SKM-1 treated with dmso at 0.1 percent for 144 hours (cell line): Measurements from ENCODE around the gene ACOXL.

ENCODE experiments used
- DNase-seq: peaks from one replicate; lab custom pipeline; 2025; ENCODE audit not compliant: unreplicated experiment; lab: John Stamatoyannopoulos, UW

Gene ACOXL

GRCh38 chr2:110904779-110905148, 172.4 kb downstream of the ACOXL start:
- DNase-seq: no peak

- DNase-seq: no peak
Observed at GRCh38 chr2:110905217-110905616, 172.8 kb downstream of the ACOXL start.

DNA sequence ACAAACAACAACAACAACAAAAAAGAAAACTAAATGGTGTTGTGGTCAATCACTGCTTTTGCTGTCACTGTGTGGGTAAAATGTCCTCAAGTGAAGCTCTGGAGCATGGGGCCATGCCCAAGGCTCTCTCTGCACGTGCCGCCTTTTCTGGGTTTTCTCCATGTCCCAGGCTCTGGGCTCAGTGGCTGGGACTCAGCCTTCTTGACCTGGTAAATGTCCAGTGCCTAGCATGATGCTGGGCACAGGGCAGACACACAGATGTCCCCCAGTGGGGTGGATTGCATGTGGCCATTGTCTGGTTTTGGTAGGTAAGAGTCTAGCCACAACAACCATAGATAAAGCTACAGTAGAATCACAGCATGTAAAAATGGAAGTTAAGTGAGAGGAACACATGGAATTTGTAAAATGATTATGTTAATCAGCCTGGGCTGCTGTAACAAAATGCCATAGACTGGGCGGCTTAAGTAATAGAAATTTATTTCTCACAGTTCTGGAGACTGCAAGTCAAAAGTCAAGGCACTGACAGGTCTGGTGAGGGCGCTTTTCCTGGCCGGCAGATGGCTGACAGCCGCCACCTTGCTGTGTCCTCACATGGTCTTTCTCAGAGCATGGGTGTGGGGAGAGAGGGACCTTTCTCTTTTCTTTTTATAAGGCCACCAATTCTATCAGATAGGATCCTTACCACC, 174.4 kb downstream of the ACOXL start:
- DNase-seq: no peak

GRCh38 chr2:110909501-110909900, 177.1 kb downstream of the ACOXL start:
- DNase-seq: no peak

DNA sequence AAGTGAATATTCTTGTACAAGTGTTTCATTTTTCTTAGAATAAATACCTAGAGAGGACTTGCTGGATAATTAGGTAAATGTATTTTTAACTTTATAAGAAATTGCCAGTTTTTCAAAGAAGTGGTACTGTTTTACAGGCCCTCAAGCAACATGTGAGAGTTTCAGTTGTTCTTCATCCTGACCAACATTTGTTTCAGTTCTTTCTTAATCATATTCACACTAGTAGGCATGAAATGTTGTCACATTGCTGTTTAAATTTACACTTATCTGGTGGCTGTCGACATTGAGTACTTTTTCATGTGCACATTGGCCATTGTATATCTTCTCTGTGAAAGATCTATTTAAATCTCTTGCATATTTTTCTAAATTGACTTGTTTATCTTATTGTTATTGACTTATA, 178.1 kb downstream of the ACOXL start:
- DNase-seq: no peak

GRCh38 chr2:110919738-110920137, 187.4 kb downstream of the ACOXL start:
- no peak for DNase-seq

- DNase-seq: no peak
Observed at GRCh38 chr2:110925479-110925878, 193.1 kb downstream of the ACOXL start.

DNA sequence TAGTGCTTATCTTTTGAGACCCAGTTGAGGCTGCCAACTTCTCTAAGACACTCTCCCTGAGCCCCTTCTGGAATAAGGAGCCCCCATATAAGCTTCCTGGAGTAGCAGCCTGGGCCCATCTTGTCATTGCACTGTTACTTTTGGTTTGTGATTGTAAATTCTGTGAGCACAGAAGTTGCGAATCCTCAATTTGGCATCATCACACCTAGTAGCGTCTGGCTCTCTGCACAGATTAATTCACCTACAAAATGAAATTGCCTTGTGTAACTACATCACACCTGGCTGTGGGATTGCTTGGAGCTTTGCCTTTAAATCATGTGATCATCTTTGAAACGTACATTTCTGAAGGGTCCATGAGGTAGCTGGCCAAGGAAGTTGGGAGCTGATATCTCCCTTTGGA, 195.2 kb downstream of the ACOXL start:
- no peak for DNase-seq

DNA sequence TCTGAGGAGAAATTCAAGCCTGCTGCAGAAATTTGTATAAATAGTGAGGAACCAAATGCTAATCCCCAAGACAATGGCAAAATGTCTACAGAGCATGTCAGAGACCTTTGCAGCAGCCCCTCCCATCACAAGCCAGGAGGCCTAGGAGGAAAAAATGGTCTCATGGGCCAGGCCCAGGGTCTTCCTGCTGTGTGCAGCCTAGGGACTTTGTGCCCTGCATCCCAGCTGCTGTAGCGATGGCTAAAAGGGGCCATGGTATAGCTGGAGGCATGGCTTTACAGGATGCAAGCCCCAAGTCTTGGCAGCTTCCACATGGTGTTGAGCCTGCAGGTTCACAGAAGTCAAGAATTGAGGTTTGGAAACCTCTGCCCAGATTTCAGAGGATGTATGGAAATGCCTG, 197.2 kb downstream of the ACOXL start:
- DNase-seq: no peak

DNA sequence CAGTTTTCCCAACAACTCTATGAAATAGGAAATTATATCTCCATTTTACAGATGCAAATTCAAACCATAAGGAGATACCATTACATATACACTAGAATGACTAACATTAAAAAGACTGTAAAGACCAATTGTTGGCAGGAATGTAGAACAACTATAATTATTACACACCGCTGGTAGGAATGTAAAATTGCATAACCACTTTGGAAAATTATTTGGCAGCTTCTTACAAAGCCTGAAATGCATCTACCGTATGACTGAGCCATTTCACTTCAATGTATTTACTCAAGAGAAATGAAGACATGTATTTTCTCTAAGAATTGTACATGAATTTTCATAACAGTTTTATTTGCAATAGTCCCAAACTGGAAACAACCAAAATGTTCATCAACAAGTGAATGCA, 199.3 kb downstream of the ACOXL start:
- DNase-seq: no peak

GRCh38 chr2:110933420-110933819, 201.0 kb downstream of the ACOXL start:
- no peak for DNase-seq

DNA sequence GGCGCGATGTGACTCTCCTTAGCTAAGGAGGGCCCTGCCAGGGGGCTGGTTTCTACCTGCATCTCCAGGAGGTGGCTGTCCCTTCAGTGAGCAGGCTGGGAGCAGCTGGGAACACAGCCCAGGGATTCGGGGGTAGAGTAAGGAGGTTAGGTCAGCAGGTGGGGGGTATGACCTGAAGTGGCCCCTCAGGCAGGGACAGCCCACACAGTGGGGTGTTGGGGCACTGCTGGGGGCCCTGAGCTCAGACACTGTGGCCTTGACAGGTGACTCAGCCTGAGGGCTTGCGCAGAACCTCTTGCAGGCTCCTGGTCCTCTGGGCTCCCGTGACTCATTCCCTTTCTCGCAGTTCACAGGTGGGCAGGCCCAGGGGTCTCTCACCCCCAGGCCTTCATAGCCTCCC, 202.6 kb downstream of the ACOXL start:
- DNase-seq: no peak

DNA sequence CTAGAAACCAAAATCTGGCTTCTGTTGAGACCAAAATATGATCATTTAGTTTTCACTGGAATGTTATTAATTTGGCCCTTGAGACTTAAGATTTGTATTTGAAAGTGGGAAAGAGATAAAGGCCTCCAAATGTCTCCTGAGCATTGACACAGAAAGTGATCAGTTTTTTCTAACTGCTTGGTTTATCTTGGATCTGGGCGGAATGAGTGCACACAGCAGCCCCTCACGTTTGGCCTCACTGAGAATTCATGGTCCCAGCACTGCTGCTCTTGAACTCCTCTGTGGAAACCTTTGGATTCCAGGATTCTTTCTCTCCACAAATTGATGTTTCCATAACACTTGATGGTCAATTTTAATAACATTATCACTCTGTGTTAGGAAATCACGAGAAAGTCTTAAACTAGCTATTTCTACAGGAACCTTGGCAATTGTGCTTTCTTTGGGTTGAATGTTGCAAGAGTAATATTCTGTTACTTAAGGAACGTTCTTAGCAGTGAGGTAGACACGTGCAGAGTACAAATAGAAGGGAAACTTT, 208.1 kb downstream of the ACOXL start:
- DNase-seq: no peak

GRCh38 chr2:110941226-110941625, 208.9 kb downstream of the ACOXL start:
- DNase-seq: no peak

DNA sequence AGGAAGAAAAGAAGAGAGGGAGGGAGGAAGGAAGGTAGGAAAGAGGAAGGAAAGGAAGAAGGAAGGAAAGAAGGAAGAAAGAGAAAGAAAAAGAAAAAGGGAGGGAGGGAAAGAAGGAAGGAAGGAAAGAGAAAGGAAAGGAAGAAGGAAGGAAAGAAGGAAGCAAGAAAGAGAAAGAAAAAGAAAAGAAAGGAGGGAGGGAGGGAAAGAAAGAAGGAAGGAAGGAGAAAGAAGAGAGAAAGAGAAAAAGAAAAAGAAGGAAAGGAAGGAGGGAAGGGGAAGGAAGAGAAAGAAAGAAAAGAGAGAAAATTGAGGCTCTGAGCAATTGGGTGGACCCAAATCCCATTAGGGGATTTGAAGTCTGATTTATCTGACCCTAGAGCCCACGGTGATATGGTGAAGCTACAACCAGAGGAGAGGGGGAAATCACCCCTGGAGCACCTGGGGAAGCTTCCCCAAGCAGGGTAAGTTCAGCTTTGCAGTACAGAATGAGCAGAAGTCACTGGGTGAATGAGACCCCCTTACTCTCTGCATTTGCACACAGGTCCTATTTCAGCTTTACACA, 210.8 kb downstream of the ACOXL start:
- no peak for DNase-seq

DNA sequence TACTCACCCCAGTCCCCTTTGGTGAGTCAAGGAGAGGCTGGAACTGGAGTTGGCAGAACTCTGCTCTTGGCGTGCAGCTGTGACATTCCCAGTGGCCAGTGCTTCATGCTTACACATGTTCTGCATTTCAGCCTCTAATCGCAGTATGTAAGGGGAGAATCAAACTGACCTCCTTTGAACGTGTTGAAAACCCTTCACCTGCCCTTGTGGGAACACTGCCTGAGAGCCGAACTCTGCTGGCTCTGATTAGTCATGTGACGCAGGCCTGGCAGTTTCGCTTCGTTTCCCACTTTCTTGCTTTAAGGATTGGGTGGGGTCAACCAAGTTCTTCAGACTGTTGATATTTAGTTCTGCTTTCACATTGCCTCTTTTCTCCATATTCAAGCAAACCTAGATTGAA, 214.5 kb downstream of the ACOXL start:
- no peak for DNase-seq

GRCh38 chr2:110948027-110948674, 215.8 kb downstream of the ACOXL start:
- no peak for DNase-seq

DNA sequence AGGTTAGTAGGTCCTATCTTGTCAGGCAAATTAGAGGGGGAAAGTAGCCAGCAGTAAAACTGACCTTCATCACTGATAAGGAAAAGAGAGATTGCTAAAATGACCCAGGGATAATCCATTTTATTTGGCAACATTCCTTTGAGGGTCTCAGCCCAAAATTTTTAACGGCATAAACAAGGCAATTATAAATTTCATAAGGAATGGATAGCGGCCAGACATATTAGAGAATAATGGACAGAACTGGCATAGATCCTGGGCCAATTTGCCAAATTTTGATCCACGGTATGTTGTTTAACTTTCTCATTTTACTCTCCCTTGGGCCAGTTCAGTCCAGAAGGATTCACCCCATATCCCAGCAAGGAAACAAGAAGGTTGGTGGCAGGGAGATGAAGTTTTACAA, 217.9 kb downstream of the ACOXL start:
- DNase-seq: no peak

DNA sequence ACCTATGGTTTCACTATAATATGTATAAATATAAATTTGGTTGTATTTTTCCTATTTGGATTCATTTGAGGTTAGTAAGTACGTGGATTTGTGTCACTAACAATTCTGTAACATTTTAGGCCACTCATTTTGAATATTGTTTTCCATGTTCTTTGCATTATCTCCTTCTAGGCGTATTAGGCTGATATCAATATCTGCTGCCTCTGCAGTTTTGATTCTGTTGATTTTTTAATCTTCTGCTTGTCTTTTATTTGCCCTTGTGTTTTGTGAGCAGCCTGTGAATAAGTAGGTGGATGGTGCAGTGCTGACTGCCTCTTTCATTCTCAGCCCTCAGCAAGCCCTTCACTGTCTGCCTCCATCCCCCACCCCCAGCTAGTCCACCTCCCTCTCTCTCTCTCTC, 222.7 kb downstream of the ACOXL start:
- no peak for DNase-seq

- DNase-seq: no peak
Observed at GRCh38 chr2:110955556-110955955, 223.2 kb downstream of the ACOXL start.

GRCh38 chr2:110957293-110957692, 224.9 kb downstream of the ACOXL start:
- no peak for DNase-seq

GRCh38 chr2:110958346-110959119, 226.2 kb downstream of the ACOXL start:
- DNase-seq: no peak
